Measurements from ENCODE around the gene SLC13A5. TPM values are rescaled to one million over a fixed set of nuclear protein-coding genes. Genes with fewer than 3 reads are reported as not detected.

The SLC13A5 gene
- total RNA-seq, 4 donors from 2014 or later: 0.34 TPM; not detected in 3

GRCh38 chr17:6711681-6712057, 1.5 kb downstream of the SLC13A5 start:
- DNase-seq (ENCODE audit: extremely low spot score): no peak
- Histone ChIP-seq H3K27me3 (peaks cover 0 to 88% (median 24%) of the 10 kb centered on the region in 4 donors), H3K4me1 (peaks cover 12 to 19% (median 15%) of the 10 kb centered on the region in 4 donors), H3K36me3 (no peaks in the 10 kb centered on the region), H3K27ac (replicated peaks in 1 of 4) (no peak overlapping the region), H3K9me3 (peaks cover 0 to 18% (median 12%) of the 10 kb centered on the region in 4 donors), H3K4me3 (no peak overlapping the region)
- 34% methylated on average over 2 of the region's 2 CpGs for WGBS
- intact Hi-C loops (cut with DNase I): no loop called here
- TF ChIP-seq POLR2A (IDR thresholded peaks at IDR 0.05; ENCODE audit: low read depth) (no peak), POLR2AphosphoS5 (IDR thresholded peaks at IDR 0.05) (no peak), EP300 (IDR thresholded peaks at IDR 0.05) (no peak)
- TF ChIP-seq, protein P1, sequence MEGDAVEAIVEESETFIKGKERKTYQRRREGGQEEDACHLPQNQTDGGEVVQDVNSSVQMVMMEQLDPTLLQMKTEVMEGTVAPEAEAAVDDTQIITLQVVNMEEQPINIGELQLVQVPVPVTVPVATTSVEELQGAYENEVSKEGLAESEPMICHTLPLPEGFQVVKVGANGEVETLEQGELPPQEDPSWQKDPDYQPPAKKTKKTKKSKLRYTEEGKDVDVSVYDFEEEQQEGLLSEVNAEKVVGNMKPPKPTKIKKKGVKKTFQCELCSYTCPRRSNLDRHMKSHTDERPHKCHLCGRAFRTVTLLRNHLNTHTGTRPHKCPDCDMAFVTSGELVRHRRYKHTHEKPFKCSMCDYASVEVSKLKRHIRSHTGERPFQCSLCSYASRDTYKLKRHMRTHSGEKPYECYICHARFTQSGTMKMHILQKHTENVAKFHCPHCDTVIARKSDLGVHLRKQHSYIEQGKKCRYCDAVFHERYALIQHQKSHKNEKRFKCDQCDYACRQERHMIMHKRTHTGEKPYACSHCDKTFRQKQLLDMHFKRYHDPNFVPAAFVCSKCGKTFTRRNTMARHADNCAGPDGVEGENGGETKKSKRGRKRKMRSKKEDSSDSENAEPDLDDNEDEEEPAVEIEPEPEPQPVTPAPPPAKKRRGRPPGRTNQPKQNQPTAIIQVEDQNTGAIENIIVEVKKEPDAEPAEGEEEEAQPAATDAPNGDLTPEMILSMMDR (IDR thresholded peaks at IDR 0.05): no peak

DNA sequence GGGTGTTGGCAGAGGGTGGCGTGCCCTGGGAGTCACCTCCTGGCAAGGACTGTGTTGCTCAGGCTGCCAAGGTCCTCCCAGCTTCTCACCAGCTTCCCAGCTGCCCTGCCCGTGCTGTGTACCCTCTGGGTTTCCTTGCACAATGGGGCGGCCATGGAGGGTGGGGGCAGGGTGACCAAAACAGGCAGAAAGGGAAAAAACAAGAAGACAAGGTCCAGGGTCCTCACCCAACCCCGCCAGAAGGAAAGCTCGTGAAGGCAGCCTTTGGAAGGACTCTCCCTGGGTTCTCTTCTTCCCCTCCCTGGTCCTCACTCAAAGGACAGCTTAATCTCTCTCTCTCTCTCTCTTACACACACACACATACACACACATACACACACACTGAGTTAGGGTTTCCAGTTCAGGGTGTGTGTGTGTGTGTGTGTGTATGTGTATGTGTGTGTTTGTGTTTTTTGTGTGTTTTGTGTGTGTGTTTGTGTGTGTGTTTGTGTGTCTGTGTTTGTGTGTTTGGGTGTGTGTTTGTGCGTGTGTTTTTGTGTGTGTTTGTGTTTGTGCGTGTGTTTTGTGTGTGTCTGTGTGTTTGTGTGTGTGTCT, 2.0 kb downstream of the SLC13A5 start:
- TF ChIP-seq EP300 (IDR thresholded peaks at IDR 0.05) (no peak), POLR2AphosphoS5 (IDR thresholded peaks at IDR 0.05) (no peak), POLR2A (IDR thresholded peaks at IDR 0.05; ENCODE audit: low read depth) (no peak)
- TF ChIP-seq, protein P1 (IDR thresholded peaks at IDR 0.05): no peak
- no peak overlapping the region for H3K27ac ChIP-seq (replicated peaks in 1 of 4)
- no peak overlapping the region for H3K4me3 ChIP-seq
- H3K27me3 ChIP-seq: peaks cover 0 to 93% (median 24%) of the 10 kb centered on the region in 4 donors
- H3K4me1 ChIP-seq: peaks cover 12 to 19% (median 15%) of the 10 kb centered on the region in 4 donors
- no peaks in the 10 kb centered on the region for H3K36me3 ChIP-seq
- WGBS: 62% methylated on average over 6 of the region's 7 CpGs
- peaks cover 0 to 17% (median 12%) of the 10 kb centered on the region in 4 donors for H3K9me3 ChIP-seq
- intact Hi-C loops (cut with DNase I): no loop called here
- no peak for DNase-seq (ENCODE audit: extremely low spot score)

- no peak for TF ChIP-seq POLR2AphosphoS5 (IDR thresholded peaks at IDR 0.05)
- TF ChIP-seq EP300 (IDR thresholded peaks at IDR 0.05): no peak
- TF ChIP-seq POLR2A (IDR thresholded peaks at IDR 0.05; ENCODE audit: low read depth): no peak
- TF ChIP-seq, protein P1 (IDR thresholded peaks at IDR 0.05): no peak
- DNase-seq (ENCODE audit: extremely low spot score): no peak
- Histone ChIP-seq H3K27me3 (peaks cover 0 to 86% (median 24%) of the 10 kb centered on the region in 4 donors), H3K4me1 (peaks cover 12 to 19% (median 15%) of the 10 kb centered on the region in 4 donors), H3K27ac (replicated peaks in 1 of 4) (no peak overlapping the region), H3K36me3 (no peaks in the 10 kb centered on the region), H3K9me3 (peaks cover 0 to 14% (median 11%) of the 10 kb centered on the region in 4 donors), H3K4me3 (no peak overlapping the region)
- WGBS: 76% methylated on average over 11 of the region's 11 CpGs
- intact Hi-C loops (cut with DNase I): no loop called here
Observed at GRCh38 chr17:6710317-6710716, 2.9 kb downstream of the SLC13A5 start.

DNA sequence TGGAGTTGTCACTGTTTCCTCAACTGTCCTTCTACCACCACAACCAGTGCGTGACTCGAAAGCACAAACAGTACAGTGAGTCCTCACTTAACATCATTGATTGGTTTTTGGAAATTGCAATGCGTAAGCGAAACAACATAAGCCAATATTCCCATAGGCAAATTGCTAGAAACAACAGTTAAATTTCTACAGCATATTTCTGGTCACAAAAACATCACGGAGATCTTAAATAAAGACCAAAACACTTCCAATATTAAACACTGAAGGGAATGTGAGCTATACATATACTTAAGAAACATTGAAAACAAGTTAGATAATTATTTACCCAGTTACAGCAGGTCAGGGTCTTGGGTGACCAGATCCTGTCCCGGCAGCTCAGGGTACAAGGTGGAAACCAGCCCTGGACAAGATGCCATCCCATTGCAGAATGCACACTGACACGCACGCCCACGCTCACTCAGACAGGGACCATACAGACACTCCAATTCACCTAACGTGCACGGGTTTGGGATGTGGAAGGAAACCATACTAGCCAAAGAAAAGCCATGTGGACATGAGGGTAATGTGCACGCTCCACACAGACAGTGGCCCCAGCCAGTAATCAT, 4.7 kb downstream of the SLC13A5 start:
- WGBS: 86% methylated on average over 12 of the region's 12 CpGs

More for the DNA sequence above, 4.7 kb downstream of the SLC13A5 start:
- H3K9me3 ChIP-seq: no peaks in the 10 kb centered on the region
- DNase-seq (ENCODE audit: extremely low spot score): no peak
- TF ChIP-seq, protein P1 (IDR thresholded peaks at IDR 0.05): no peak
- TF ChIP-seq POLR2AphosphoS5 (IDR thresholded peaks at IDR 0.05) (no peak), POLR2A (IDR thresholded peaks at IDR 0.05; ENCODE audit: low read depth) (no peak), EP300 (IDR thresholded peaks at IDR 0.05) (no peak)
- intact Hi-C loops (cut with DNase I): no loop called here
- peaks cover 6 to 12% (median 9%) of the 10 kb centered on the region in 4 donors for H3K4me1 ChIP-seq
- peaks cover 0 to 83% (median 19%) of the 10 kb centered on the region in 4 donors for H3K27me3 ChIP-seq
- H3K4me3 ChIP-seq: no peak overlapping the region
- no peak overlapping the region for H3K27ac ChIP-seq (replicated peaks in 1 of 4)
- H3K36me3 ChIP-seq: no peaks in the 10 kb centered on the region

Data from esophagus muscularis mucosa (tissue), 4 donors.